Measurements from ENCODE around the gene SREK1. TPM values are rescaled to one million over a fixed set of nuclear protein-coding genes. Genes with fewer than 3 reads are reported as not detected.

SREK1 gene
- total and polyA plus RNA-seq, 2 donors (not counting 3 experiments of a cell fraction or from before 2014, with no cell fraction given), result 27.4 to 78.6 TPM

DNA sequence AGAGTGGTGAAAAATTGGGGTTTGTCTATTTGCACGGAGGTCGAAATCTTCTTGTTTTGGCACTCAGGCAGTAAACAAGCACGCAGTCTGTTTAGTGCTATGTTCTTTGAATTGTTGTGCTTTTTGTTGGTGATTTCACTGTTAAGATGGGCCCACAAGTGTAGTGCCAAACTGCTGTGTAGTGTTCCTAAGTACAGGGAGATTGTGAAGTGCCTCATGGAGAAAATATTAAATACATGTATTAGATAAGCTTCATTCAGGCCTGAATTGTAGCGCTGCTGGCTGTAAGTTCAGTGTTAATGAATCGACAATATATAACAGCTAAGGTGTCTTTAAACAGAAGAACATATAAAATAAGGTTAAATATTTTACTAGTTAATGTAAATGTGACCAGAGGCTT lies 17.3 kb downstream of the SREK1 start:
- intact Hi-C loops (cut with micrococcal nuclease), result no loop called here
- TF ChIP-seq POLR2AphosphoS5 (IDR thresholded peaks at IDR 0.05; ENCODE audit: insufficient read depth, low read depth, low read length) (no peak), JUN (IDR thresholded peaks at IDR 0.05; ENCODE audit: borderline replicate concordance, insufficient read depth, insufficient read length, low read depth) (no peak), FOS (IDR thresholded peaks at IDR 0.05; ENCODE audit: borderline replicate concordance, insufficient read depth, low read length) (no peak), GATA2 (IDR thresholded peaks at IDR 0.05; ENCODE audit: insufficient read depth, insufficient read length, low read depth, low read length) (no peak), EZH2 (IDR thresholded peaks at IDR 0.05; ENCODE audit: borderline replicate concordance, low read depth, low read length, severe bottlenecking) (no peak), POLR2A (IDR thresholded peaks at IDR 0.05; ENCODE audit: low read depth, low read length) (no peak), MYC (IDR thresholded peaks at IDR 0.05; ENCODE audit: low read depth, low read length) (no peak)
- TF ChIP-seq, protein P1, sequence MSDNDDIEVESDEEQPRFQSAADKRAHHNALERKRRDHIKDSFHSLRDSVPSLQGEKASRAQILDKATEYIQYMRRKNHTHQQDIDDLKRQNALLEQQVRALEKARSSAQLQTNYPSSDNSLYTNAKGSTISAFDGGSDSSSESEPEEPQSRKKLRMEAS (IDR thresholded peaks at IDR 0.05; ENCODE audit: insufficient read depth, insufficient read length), result no peak
- TF ChIP-seq, protein P2, sequence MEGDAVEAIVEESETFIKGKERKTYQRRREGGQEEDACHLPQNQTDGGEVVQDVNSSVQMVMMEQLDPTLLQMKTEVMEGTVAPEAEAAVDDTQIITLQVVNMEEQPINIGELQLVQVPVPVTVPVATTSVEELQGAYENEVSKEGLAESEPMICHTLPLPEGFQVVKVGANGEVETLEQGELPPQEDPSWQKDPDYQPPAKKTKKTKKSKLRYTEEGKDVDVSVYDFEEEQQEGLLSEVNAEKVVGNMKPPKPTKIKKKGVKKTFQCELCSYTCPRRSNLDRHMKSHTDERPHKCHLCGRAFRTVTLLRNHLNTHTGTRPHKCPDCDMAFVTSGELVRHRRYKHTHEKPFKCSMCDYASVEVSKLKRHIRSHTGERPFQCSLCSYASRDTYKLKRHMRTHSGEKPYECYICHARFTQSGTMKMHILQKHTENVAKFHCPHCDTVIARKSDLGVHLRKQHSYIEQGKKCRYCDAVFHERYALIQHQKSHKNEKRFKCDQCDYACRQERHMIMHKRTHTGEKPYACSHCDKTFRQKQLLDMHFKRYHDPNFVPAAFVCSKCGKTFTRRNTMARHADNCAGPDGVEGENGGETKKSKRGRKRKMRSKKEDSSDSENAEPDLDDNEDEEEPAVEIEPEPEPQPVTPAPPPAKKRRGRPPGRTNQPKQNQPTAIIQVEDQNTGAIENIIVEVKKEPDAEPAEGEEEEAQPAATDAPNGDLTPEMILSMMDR (IDR thresholded peaks at IDR 0.05; ENCODE audit: extremely low read depth in 1 of 2, insufficient read depth in 1 of 2, low read depth in 1 of 2, low read length in 2 of 2), result no peak
- Histone ChIP-seq H3K4me1 (ENCODE audit: control insufficient read depth, extremely low read depth, insufficient read depth, low read length) (no peaks in the 10 kb centered on the region), H3K4me3 (replicated peaks in 1 of 3; ENCODE audit: insufficient read depth in 1 of 3, low read depth in 1 of 3, low read length in 3 of 3) (no peak overlapping the region), H3K9ac (replicated peaks; ENCODE audit: extremely low read depth, insufficient read depth, low read length) (no peak overlapping the region), H3K4me2 (ENCODE audit: insufficient read depth, low read length) (no peak overlapping the region), H3K79me2 (ENCODE audit: control insufficient read depth, insufficient read depth, low read length) (peaks cover 23% of the 10 kb centered on the region), H3K36me3 (ENCODE audit: control insufficient read depth in 2 of 2, extremely low read depth in 1 of 2, insufficient read depth in 2 of 2, low read length in 2 of 2) (peaks cover 7 to 31% of the 10 kb centered on the region in 2 experiments), H3K27me3 (ENCODE audit: control insufficient read depth in 2 of 2, insufficient read depth in 2 of 2, low read length in 2 of 2) (no peaks in the 10 kb centered on the region), H3K9me3 (replicated peaks; ENCODE audit: control insufficient read depth, insufficient read depth, low read length) (no peaks in the 10 kb centered on the region), H3K27ac (ENCODE audit: insufficient read depth, low read depth, low read length) (no peak overlapping the region), H4K20me1 (replicated peaks; ENCODE audit: control insufficient read depth, extremely low read depth, insufficient read depth, low read length) (peaks cover 3% of the 10 kb centered on the region), H2AFZ (ENCODE audit: low read depth, low read length) (no peak overlapping the region), H3K9me1 (replicated peaks; ENCODE audit: control insufficient read depth, extremely low read depth, insufficient read depth, low read length) (no peaks in the 10 kb centered on the region)
- FAIRE-seq (no peak), DNase-seq (ENCODE audit: low read depth, low spot score) (no peak)
- dilution Hi-C loops (cut with MboI; ENCODE audit: extremely low pct_ligation_motif_present, low sequenced_read_pairs), result no loop called here
- POLR2A ChIA-PET, result no interaction called here
- no TSS peak for BruUV-seq (replicated peaks)
- CTCF ChIA-PET, result interaction anchor here (1.3 kb wide), 2 partner anchors 10 to 13 kb away, joined by 4 to 5 read pairs; no protein-coding TSS in a partner anchor
